Astrocyte of the spinal cord (primary cell): ENCODE data around the gene WNT5A.

Experiments used
- DNase-seq: peaks from one replicate; pipeline ENCODE4 v3.0.0; 2011; ENCODE audit warnings: low read depth, low spot score
- H3K4me3 ChIP-seq: 2 replicates; pipeline ENCODE4 v1.5.1; 2011; ENCODE audit warnings: low read depth, mild to moderate bottlenecking, low read length, moderate library complexity
- in situ Hi-C: cut with HindIII; loops from 2 replicates; pipeline ENCODE4 v1.10.0; 2017; ENCODE audit warnings: low sequenced_read_pairs
- TF ChIP-seq, protein P1 (sequence below): IDR thresholded peaks from 2 replicates; pipeline ENCODE4 v1.5.1; 2012; ENCODE audit warnings: low read depth, mild to moderate bottlenecking, low read length, inconsistent platforms

Gene WNT5A

GRCh38 chr3:55525436-55525835 lies 38.3 kb upstream of the WNT5A start:
- TF ChIP-seq, protein P1, sequence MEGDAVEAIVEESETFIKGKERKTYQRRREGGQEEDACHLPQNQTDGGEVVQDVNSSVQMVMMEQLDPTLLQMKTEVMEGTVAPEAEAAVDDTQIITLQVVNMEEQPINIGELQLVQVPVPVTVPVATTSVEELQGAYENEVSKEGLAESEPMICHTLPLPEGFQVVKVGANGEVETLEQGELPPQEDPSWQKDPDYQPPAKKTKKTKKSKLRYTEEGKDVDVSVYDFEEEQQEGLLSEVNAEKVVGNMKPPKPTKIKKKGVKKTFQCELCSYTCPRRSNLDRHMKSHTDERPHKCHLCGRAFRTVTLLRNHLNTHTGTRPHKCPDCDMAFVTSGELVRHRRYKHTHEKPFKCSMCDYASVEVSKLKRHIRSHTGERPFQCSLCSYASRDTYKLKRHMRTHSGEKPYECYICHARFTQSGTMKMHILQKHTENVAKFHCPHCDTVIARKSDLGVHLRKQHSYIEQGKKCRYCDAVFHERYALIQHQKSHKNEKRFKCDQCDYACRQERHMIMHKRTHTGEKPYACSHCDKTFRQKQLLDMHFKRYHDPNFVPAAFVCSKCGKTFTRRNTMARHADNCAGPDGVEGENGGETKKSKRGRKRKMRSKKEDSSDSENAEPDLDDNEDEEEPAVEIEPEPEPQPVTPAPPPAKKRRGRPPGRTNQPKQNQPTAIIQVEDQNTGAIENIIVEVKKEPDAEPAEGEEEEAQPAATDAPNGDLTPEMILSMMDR: no peak
- no peak for DNase-seq
- H3K4me3 ChIP-seq: no peak overlapping the region
- in situ Hi-C loops: no loop called here

- TF ChIP-seq, protein P1: no peak
- no peak overlapping the region for H3K4me3 ChIP-seq
- in situ Hi-C loops: no loop called here
- DNase-seq: peak; percentile 84
These were observed 37.6 kb upstream of the WNT5A start for GRCh38 chr3:55524565-55525244.

DNA sequence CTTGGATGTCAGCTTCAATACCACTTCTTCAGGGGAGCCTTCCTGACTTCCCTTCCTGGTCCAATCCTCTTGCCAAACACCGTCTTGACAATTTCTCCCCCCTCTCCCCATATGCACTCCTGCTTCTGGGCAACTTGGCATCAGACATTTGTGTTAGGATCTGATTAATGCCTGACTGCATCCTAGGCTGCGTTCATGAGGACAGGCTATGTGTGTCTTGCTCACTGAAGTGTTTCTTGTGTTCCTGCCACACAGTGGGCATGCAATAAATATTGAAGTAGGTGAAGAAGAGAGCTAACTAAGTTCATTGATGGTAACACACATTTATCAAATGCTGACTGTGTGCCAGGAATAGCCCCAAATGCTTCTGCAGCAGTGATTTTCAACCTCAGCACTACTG lies 36.4 kb upstream of the WNT5A start:
- in situ Hi-C loops: no loop called here
- TF ChIP-seq, protein P1: no peak
- DNase-seq: no peak
- no peak overlapping the region for H3K4me3 ChIP-seq

GRCh38 chr3:55521738-55522421 lies 34.8 kb upstream of the WNT5A start:
- DNase-seq: peak; percentile 54
- in situ Hi-C loops: no loop called here
- TF ChIP-seq, protein P1: no peak
- H3K4me3 ChIP-seq: no peak overlapping the region

DNA sequence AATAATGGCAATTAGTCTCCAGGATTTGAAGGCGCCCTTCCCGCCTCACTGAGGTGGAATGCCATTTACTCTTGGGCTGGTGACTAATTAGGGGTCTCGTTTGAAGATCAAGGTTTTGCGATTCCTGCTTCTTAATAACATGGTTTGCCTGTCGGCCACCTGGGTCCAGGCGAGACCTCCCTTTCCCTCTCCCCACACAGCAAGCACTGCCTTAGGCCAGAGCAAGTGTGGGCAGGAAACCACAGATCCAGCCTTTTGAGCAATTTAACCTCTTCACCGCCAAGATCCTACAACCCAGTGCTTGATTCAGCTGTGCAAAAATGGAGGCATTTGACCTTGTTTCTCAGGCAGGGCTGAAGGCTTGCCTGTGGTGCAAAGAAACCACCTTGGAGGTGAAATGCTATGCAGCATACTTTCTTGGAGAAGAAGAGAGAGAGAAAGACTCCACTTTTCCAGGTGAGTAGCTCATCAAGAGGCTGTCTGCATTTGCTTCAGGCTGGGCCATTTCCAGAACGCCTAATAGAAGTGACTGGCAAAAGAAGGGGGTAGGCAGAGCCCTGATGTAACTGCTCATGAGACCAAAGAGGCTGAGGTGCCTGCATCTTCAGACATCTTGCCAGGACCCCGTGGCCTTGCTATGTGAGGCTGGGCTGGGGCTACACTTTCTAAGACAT lies 34.1 kb upstream of the WNT5A start:
- DNase-seq: no peak
- no peak overlapping the region for H3K4me3 ChIP-seq
- TF ChIP-seq, protein P1: no peak
- in situ Hi-C loops: no loop called here

DNA sequence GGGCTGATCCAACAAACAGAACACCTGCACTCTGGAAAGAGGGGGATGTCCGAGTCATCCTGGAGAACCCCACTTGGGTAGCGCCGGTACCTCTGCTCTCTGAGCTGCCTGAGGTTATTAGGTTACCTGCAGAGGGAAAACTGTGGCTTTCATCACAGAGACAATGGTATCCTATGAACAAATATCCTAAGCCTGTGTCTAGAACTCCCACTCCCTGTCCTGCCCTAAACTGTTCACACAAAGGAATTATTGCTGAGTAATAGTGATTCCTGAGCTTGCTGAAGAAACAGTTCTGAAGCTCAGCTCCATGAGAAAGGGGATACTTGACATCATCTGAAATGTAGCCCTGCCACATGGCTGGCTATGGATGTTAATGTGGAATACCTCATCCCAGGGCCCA lies 31.9 kb upstream of the WNT5A start:
- peak; percentile 50 for DNase-seq
- TF ChIP-seq, protein P1: no peak
- no peak overlapping the region for H3K4me3 ChIP-seq
- in situ Hi-C loops: no loop called here
